Activated naive CD4-positive, alpha-beta T cell treated with anti-CD3 and anti-CD28 coated beads, Interleukin-2, amount 10 ng/mL, durations not matched to agents 7 days and 5 days (primary cell): ENCODE results near the gene TMOD1.
A peak's percentile ranks its signal among the peaks of the same experiment; 100 is the strongest.
"Not testable (repeated sequence)": the region's sequence is repeated elsewhere in the genome, so short reads cannot be mapped to it uniquely, and the experiment has no call there.

ENCODE experiments used
- CTCF ChIA-PET: fragments of 350-600 bp; sonication (Branson Sonifier 250); formaldehyde crosslinking; loops from one replicate; lab custom pipeline; 2021; ENCODE audit warnings: antibody characterized with exemption; lab: Charles Lee
- DNase-seq: peaks from one replicate; pipeline ENCODE4 v3.0.0-alpha.2; 2020
- H3K27ac Mint-ChIP-seq: one replicate; pipeline ENCODE4 v1.8.0; 2021; ENCODE audit warnings: mild to moderate bottlenecking, moderate library complexity, mixed read lengths
- H3K27me3 Mint-ChIP-seq: one replicate; pipeline ENCODE4 v1.8.0; 2021; ENCODE audit warnings: mild to moderate bottlenecking, mixed read lengths
- H3K36me3 Mint-ChIP-seq: one replicate; pipeline ENCODE4 v1.8.0; 2021; ENCODE audit warnings: mixed read lengths
- H3K4me1 Mint-ChIP-seq: one replicate; pipeline ENCODE4 v1.8.0; 2021; ENCODE audit warnings: mixed read lengths
- H3K4me3 Mint-ChIP-seq: one replicate; pipeline ENCODE4 v1.8.0; 2021; ENCODE audit warnings: mild to moderate bottlenecking, moderate library complexity, mixed read lengths
- H3K9me3 Mint-ChIP-seq: one replicate; pipeline ENCODE4 v1.8.0; 2021; ENCODE audit warnings: mixed read lengths

TMOD1 gene

GRCh38 chr9:97567182-97567893, 65.9 kb downstream of the TMOD1 start:
- no peaks in the 10 kb centered on the region for H3K9me3 Mint-ChIP-seq
- H3K4me1 Mint-ChIP-seq, result no peaks in the 10 kb centered on the region
- peaks cover 21% of the 10 kb centered on the region for H3K27me3 Mint-ChIP-seq
- no peaks in the 10 kb centered on the region for H3K36me3 Mint-ChIP-seq
- no peak overlapping the region for H3K4me3 Mint-ChIP-seq
- CTCF ChIA-PET, result interaction anchor here (2.4 kb wide), 1 partner anchor 31 kb away, joined by 11 read pairs; no protein-coding TSS in a partner anchor
- DNase-seq, result no peak
- H3K27ac Mint-ChIP-seq, result no peak overlapping the region

DNA sequence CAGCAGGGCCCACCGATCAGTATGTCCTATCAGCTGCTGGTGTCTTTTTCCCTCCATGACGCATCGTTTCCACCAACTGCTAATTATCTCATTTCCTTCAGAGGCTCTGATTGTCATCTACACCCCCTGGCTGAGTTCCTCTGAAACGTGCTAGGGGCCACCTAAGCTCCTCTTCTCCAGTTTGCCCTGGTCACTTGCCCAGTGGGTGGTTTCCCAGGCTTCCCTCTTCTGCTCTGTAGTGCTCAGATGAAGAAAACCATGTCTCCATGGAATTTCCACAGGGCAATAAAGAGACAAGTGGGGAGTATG, 66.4 kb downstream of the TMOD1 start:
- Mint-ChIP-seq H3K4me3 (no peak overlapping the region), H3K27ac (no peak overlapping the region), H3K4me1 (no peaks in the 10 kb centered on the region), H3K9me3 (no peaks in the 10 kb centered on the region), H3K36me3 (no peaks in the 10 kb centered on the region), H3K27me3 (peaks cover 17% of the 10 kb centered on the region)
- DNase-seq, result no peak
- CTCF ChIA-PET, result interaction anchor here (2.4 kb wide), 1 partner anchor 31 kb away, joined by 11 read pairs; no protein-coding TSS in a partner anchor

- Mint-ChIP-seq H3K4me1 (peaks cover 2% of the 10 kb centered on the region), H3K36me3 (no peaks in the 10 kb centered on the region), H3K4me3 (no peak overlapping the region), H3K9me3 (no peaks in the 10 kb centered on the region), H3K27ac (no peak overlapping the region), H3K27me3 (peaks cover 17% of the 10 kb centered on the region)
- CTCF ChIA-PET, result interaction anchor here (0.9 to 2.4 kb wide), 3 partner anchors 30 to 72 kb away, joined by 3 to 11 read pairs (median 3); no protein-coding TSS in a partner anchor
- DNase-seq, result no peak
Measured at GRCh38 chr9:97568461-97569275, 67.2 kb downstream of the TMOD1 start.

GRCh38 chr9:97570899-97571298, 69.4 kb downstream of the TMOD1 start:
- CTCF ChIA-PET, result interaction anchor here (1.8 kb wide), 1 partner anchor 27 kb away, joined by 6 read pairs; no protein-coding TSS in a partner anchor
- Mint-ChIP-seq H3K27ac (no peak overlapping the region), H3K9me3 (no peaks in the 10 kb centered on the region), H3K4me1 (peaks cover 16% of the 10 kb centered on the region), H3K27me3 (peaks cover 17% of the 10 kb centered on the region), H3K36me3 (no peaks in the 10 kb centered on the region), H3K4me3 (no peak overlapping the region)
- DNase-seq, result no peak

GRCh38 chr9:97571664-97572063, 70.2 kb downstream of the TMOD1 start:
- H3K27ac Mint-ChIP-seq, result no peak overlapping the region
- DNase-seq, result no peak
- no peaks in the 10 kb centered on the region for H3K36me3 Mint-ChIP-seq
- peaks cover 17% of the 10 kb centered on the region for H3K27me3 Mint-ChIP-seq
- H3K9me3 Mint-ChIP-seq, result no peaks in the 10 kb centered on the region
- CTCF ChIA-PET, result interaction anchor here (1.8 kb wide), 1 partner anchor 26 kb away, joined by 6 read pairs; no protein-coding TSS in a partner anchor
- H3K4me3 Mint-ChIP-seq, result no peak overlapping the region
- H3K4me1 Mint-ChIP-seq, result peaks cover 17% of the 10 kb centered on the region

- peaks cover 17% of the 10 kb centered on the region for H3K4me1 Mint-ChIP-seq
- H3K27me3 Mint-ChIP-seq, result peaks cover 17% of the 10 kb centered on the region
- CTCF ChIA-PET, result interaction anchor here (1.5 kb wide), 1 partner anchor 27 kb away, joined by 3 read pairs; no protein-coding TSS in a partner anchor
- no peak for DNase-seq
- H3K36me3 Mint-ChIP-seq, result no peaks in the 10 kb centered on the region
- no peak overlapping the region for H3K4me3 Mint-ChIP-seq
- no peak overlapping the region for H3K27ac Mint-ChIP-seq
- H3K9me3 Mint-ChIP-seq, result no peaks in the 10 kb centered on the region
Measured at GRCh38 chr9:97572196-97572891, 70.9 kb downstream of the TMOD1 start.

DNA sequence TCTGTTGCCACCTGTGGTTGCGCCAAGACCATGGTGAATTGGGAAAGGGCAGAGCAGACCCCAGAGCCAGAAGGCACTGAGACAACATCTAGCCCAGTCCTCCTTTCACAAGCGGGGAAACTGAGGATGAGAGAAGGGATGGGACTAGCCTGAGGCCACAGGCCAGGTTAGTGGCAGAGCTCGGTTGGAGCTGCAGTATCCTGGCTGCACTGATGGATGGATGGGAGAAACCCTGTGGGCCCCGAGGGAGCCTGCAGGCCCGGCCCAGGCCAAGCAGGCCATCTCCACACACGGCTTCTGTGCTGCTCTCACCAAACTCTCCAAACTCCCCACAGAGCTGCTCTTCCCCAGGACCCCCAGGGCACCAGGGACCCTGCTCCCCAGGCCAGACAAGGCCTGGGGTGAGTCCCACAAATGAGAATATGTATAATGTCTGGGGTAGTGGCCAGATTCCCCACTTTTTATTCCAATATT, 71.5 kb downstream of the TMOD1 start:
- Mint-ChIP-seq H3K27ac (no peak overlapping the region), H3K27me3 (peaks cover 17% of the 10 kb centered on the region), H3K36me3 (no peaks in the 10 kb centered on the region), H3K4me1 (peaks cover 17% of the 10 kb centered on the region), H3K4me3 (no peak overlapping the region), H3K9me3 (no peaks in the 10 kb centered on the region)
- CTCF ChIA-PET, result interaction anchor here (1.5 kb wide), 1 partner anchor 26 kb away, joined by 3 read pairs; no protein-coding TSS in a partner anchor
- DNase-seq, result no peak

GRCh38 chr9:97573482-97574073, 72.1 kb downstream of the TMOD1 start:
- peaks cover 12% of the 10 kb centered on the region for H3K27me3 Mint-ChIP-seq
- no peak overlapping the region for H3K4me3 Mint-ChIP-seq
- no peaks in the 10 kb centered on the region for H3K9me3 Mint-ChIP-seq
- no peak for DNase-seq
- peaks cover 17% of the 10 kb centered on the region for H3K4me1 Mint-ChIP-seq
- CTCF ChIA-PET, result interaction anchor here (1.5 to 1.8 kb wide), 2 partner anchors 25 kb away, joined by 3 to 12 read pairs; no protein-coding TSS in a partner anchor
- H3K27ac Mint-ChIP-seq, result no peak overlapping the region
- no peaks in the 10 kb centered on the region for H3K36me3 Mint-ChIP-seq

DNA sequence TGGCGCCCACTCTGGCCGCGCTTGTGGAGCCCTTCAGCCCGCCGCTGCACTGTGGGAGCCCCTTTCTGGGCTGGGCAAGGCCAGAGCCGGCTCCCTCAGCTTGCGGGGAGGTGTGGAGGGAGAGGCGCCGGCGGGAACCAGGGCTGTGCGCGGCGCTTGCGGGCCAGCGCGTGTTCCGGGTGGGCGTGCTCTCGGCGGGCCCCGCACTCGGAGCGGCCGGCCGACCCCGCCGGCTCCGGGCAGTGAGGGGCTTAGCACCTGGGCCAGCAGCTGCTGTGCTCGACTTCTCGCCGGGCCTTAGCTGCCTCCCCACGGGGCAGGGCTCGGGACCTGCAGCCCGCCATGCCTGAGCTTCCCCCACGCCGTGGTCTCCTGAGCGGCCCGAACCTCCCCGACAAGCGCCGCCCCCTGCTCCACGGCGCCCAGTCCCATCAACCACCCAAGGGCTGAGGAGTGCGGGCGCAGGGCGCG, 72.7 kb downstream of the TMOD1 start:
- H3K27ac Mint-ChIP-seq, H3K4me3 Mint-ChIP-seq: not testable (repeated sequence)

GRCh38 chr9:97574921-97575672, 73.6 kb downstream of the TMOD1 start:
- Mint-ChIP-seq H3K4me3 (peak overlapping the region; percentile 64), H3K27me3 (peaks cover 11% of the 10 kb centered on the region), H3K27ac (peak overlapping the region; percentile 75), H3K4me1 (peaks cover 17% of the 10 kb centered on the region)
- CTCF ChIA-PET, result interaction anchor here (1.0 to 1.8 kb wide), 3 partner anchors 24 to 188 kb away, joined by 3 to 12 read pairs (median 4); no protein-coding TSS in a partner anchor
- H3K36me3 Mint-ChIP-seq, H3K9me3 Mint-ChIP-seq: not testable (repeated sequence)
- DNase-seq, result peak; percentile 62

More for the DNA sequence above, 72.7 kb downstream of the TMOD1 start:
- not testable (repeated sequence) for DNase-seq, H3K9me3 Mint-ChIP-seq, H3K36me3 Mint-ChIP-seq
- CTCF ChIA-PET, result interaction anchor here (1.5 to 1.8 kb wide), 2 partner anchors 25 to 187 kb away, joined by 4 to 12 read pairs; no protein-coding TSS in a partner anchor
- Mint-ChIP-seq H3K27me3 (peaks cover 12% of the 10 kb centered on the region), H3K4me1 (peaks cover 17% of the 10 kb centered on the region)

- Mint-ChIP-seq H3K4me3 (peak overlapping the region; percentile 64), H3K4me1 (peaks cover 17% of the 10 kb centered on the region), H3K36me3 (no peaks in the 10 kb centered on the region), H3K27ac (peak overlapping the region; percentile 19), H3K9me3 (no peaks in the 10 kb centered on the region), H3K27me3 (peaks cover 7% of the 10 kb centered on the region)
- CTCF ChIA-PET, result interaction anchor here (1.0 to 1.8 kb wide), 3 partner anchors 23 to 163 kb away, joined by 3 to 12 read pairs (median 5); no protein-coding TSS in a partner anchor
- DNase-seq, result no peak
Measured at GRCh38 chr9:97575673-97576200, 74.3 kb downstream of the TMOD1 start.

GRCh38 chr9:97577051-97577450, 75.6 kb downstream of the TMOD1 start:
- Mint-ChIP-seq H3K4me1 (peaks cover 17% of the 10 kb centered on the region), H3K9me3 (no peaks in the 10 kb centered on the region), H3K4me3 (no peak overlapping the region), H3K27ac (no peak overlapping the region), H3K36me3 (no peaks in the 10 kb centered on the region), H3K27me3 (peaks cover 2% of the 10 kb centered on the region)
- DNase-seq, result no peak
- CTCF ChIA-PET, result interaction anchor here (1.3 kb wide), 1 partner anchor 22 kb away, joined by 4 read pairs; no protein-coding TSS in a partner anchor
